Activated T-cell treated with anti-CD3 and anti-CD28 coated beads for 48 hours (primary cell): ENCODE data around the gene TCF4.

Experiments
- DNase-seq: peaks from one replicate; pipeline ENCODE4 v3.0.0-alpha.2; 2020; ENCODE audit warnings: low read depth

Gene TCF4

DNA sequence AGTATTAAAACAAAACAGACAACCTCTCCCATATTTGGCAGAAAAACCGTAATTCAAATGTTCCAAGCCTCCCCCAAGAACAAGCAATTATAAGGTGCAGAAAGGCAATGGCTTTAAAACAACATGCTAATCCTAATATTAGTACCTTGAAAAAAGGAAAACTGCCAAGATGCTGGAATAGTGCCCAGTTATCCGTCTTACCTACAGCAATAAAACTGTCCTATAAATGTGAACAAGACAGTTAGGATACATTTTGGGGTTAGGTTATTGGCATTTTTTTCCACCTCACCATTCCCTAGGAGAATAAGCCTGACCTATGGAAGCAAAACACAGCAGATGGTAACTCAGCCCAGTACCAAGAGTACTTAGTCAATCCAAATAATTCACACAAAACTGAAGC lies 83.2 kb downstream of the TCF4 start:
- DNase-seq = no peak

DNA sequence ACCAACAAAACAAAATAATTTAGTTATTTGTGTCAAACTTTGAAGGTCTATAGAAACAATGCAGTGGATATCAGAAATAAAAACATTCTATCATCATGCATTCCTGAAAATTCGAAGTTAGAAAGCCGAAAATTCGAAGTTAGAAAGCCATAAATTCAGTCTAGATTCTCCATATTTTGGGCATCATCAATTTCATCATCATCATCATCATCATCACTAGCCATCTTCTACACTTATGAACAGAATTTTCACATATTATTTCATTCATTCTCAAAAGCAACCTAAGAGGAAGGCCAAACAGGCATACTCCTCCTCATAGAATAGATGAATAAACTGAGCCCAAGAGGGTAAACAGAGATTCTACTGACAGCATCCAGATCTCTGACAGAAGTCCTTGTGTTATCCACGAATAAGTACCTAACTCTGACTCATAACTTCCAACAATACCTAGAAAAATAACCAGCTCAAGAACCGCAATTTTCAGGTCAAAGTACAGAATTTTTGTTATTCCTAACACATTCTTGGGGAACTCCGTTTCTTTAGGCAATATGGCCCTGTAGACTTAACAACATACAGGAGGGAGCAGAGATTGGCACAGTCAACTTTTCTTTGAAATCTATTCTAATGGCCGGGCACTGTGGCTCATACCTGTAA lies 84.7 kb downstream of the TCF4 start:
- no peak for DNase-seq

DNA sequence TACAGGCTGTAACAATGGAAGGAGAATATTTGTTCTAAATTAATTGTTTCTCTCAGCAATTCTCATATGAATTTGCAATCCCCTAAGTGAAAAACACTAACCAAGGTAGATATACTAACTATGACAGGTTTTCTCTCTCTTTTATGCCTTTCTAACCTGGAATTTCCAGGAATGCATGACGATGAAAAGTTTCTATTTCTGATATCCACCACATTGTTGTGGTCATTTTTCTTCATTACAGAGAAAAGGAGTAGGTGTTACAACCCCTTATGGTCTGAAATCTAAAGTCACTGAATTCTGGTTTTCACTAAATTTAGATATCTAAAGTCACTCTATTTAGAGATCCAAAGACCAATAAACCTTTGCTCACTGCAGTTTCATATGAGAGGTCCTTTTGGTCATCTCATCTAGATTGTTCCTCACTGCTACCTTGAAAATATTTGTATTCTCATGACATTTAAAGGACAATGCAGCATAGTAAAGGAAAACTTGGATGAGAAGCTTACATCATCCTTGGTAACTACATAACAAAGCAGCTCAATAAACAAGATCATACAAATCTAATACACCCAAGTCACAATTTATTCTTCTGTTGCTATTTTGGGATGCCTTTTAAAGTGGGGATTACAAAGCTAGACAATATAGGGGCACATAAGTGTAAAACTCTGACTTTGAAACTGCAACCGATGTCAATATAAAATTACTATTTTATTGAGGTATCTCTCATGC lies 85.8 kb downstream of the TCF4 start:
- DNase-seq = no peak

DNA sequence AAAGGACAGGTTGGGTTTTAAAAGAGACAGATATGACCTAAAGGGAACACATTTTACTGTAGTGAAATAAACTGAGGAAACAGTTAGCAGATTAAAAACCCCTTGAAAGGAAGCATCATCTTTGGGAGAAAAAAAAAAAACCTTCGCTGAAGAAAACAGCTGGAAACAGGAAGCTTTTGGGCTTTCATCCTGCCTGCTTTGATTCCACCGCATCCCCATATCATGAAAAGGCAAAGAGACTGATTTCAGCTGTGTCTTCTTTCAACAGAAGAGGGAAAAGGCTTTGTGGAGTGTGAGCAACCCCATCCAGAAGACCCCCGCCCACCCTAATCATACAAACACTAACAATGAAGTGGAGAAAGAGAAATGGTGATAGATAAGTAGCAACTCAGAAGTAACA lies 86.4 kb downstream of the TCF4 start:
- DNase-seq = no peak

DNA sequence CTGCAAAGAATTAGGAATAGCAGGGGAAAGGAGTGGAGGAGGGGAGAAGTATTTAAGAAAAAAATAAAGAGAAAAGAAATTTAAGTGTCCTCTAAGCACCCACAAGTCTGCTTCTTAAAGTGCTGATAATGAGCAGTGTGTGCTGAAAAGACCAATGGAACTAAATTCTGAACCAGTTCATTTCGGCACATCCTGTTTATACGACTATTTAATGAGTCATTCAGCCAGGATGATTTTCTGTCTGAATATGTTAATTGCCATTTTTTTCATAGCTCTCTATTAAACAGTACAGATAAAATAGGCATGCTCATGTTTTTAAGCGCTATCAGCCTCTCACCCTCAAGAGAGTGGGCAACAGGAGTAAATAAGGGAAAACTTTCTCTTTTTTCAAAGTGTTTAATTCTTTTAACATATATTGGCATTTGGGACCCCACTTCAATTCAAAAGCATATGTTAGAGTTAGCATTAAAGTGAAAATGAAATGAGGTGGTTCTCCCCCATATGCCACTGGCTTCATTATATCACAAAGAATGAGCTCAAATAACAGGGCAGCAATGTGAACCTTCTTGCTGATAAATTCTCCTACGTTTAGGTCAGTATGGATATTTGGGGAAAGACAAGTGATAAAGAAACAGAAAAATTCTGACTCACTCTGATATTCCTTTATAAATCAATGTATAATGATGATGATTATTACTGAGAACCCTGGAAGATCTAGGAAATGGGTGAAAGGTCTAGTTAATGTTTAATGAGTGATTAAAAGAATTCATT lies 87.5 kb downstream of the TCF4 start:
- no peak for DNase-seq

DNA sequence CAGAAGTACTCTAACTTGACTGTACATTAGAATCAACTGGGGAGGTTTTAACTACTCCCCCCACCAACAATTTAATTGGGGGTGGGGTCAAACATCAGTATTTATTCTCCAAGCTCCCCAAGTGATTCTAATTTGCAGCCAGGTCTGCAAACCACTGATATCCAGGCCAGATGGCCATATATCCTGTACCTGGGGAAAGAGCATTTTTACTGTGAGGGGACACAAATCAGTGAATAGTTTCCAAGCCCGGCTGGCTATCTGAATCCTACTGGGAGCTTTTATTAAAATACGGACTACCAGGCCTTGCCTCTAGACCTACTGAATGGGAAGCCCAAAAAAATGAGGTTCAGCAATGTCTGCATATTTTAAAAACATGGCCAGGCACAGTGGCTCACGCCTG lies 88.5 kb downstream of the TCF4 start:
- DNase-seq = no peak

DNA sequence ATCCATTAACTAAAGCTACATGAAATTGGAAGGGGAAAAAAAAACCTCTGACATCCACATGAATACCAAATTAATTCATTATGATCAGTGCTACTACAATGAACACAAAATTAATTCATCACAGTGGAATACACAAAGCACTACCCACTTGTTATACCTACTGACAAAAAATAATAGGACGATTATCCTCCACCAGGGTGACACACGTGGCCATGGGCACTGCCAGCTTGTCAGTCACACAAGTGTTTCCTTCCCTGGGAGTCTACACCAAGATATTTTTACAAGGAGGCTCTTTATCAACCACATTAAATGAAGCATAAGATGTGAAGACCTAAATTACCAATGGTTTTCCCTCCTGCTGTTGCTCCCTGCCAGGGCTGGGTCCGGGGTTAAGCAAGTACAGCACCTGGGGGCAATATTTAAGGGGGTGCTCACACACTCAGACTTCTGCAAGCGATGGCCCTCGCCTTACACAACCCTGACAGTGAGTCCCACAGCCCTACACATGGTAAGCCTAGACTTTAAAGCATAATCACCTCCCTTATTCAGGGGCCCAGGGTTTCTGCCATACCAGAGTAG lies 90.1 kb downstream of the TCF4 start:
- DNase-seq = no peak

DNA sequence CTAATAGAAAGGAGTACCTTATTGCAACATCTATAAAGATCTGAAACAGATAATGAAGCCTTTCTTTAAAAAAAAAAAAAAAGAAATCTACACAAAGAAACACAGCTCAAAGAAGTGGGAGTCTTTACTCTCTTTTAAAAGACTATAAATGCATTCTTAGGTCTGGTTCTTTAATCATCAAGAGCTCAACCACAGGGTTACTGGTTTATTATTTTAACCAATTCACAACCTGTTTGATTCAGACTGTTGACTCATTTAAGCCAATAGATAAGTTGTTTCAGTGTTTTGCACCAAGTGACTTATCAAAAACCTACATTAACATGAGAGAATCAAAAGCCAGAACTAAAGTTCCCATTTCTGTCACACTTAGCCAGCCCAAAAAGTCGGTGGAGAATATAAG lies 93.1 kb downstream of the TCF4 start:
- no peak for DNase-seq

DNA sequence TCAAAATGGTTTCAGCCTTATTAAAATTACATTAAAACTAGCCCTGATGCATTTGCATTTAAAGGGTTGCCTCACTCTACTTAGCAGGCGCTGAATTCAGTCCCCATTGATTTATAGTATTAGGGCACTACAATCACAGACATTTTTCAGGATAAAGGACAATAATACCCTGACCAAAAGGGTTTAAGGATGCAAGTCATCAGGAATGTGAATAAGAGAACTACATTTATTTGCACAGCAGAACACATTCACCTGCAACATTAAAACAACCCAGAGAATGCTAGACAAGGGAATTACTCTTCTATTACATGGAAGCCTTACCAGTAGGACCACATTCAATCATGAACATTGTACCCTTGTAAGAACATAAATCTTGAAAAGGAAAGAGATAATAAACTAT lies 93.6 kb downstream of the TCF4 start:
- no peak for DNase-seq

DNA sequence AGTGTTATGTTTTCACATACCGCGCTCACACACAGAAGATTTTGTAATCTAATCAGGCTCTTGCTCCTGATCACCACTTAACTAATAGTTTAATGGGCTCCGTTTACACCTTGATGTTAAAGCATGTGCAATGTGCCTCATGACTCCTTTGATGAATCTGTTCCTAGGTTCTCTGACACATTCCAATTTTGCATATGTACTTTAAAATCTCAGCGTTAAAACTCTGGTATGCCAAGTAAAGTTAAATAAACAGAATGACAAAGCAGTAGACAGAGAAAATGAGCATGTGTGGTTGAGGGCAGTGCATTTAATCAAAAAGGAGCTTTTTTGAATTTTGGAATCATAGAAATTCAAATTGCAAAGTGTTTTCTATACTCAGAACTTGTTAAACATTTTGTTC lies 96.4 kb downstream of the TCF4 start:
- no peak for DNase-seq

DNA sequence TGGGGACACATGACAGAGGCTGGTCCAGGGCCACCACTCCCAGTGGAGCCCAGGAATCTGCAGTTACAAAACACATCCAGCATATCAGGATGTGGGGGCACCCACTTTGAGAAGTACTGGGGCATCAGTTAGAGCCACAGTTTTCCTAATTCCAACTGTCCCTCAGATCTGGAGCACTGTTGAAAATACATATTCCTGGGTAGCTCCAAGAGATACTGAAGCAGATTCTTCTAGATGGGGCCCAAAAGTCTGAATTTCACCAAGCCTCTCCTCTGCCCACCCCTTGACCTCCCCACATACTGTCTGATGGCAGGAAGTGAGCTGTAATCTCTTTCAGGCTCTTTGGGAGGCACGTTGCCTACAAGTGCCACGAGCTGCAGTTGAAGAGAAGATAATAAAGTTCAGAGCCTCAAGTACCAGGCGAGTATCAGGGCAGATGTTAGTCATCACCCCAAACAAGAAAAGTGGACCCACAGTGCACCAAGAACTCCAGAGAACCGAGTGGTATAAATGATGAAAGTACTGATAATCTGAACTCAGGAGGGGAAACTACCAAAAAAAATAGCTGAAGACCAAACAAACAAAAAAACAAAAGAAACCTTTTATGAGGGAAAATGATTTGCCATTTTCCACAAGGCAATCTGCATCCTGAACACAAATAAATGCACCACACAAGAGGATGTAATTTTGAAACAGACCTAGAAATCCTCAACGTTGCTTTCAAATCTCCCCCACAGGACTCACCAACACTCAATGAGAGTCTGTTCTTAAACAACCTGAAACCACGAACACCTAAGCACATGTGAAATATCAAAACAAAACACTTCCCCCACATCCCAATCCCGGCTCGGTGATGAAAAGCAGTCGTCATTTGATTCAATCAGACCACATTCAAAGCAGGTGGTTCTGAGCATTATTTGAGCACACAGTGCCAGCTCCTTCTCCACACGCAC lies 98.7 kb downstream of the TCF4 start:
- peak; percentile 21 for DNase-seq

DNA sequence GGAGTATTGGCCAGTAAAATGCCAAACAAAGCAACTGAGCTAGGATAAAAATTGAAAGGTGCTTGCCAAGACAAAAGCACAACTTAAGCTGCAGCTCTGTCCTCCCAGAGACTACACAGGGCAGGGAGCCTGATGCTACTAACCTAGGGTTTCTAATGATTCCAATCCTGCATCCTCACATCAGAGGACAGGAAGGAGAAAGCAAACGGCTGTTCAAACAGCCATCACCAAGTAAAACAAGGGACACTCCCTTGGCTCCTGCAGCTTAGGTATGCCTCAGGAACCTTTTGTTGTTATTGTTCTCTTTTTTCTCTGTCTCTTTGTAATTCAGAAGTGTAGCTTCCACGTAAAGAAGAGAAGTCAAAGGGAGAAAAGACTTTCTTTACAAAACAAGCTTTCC lies 99.5 kb downstream of the TCF4 start:
- DNase-seq = no peak

DNA sequence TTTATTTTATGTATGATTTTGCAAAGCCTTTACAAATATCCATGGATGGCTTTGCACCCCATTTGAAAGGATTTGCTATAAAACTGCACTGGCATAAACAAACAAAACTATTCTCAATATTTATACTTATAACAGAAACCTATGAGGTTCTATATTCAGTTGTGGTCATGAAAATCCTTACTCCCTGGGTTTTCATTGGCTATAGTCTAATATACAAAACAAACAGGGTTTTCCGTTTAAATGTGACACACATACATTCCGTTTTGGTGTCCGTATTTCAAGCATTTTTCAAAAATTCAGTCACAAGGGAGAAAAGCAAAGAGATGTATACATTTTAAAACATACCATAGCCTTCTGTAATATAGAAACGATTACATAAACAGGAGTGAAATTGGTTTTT lies 100.0 kb downstream of the TCF4 start:
- no peak for DNase-seq

DNA sequence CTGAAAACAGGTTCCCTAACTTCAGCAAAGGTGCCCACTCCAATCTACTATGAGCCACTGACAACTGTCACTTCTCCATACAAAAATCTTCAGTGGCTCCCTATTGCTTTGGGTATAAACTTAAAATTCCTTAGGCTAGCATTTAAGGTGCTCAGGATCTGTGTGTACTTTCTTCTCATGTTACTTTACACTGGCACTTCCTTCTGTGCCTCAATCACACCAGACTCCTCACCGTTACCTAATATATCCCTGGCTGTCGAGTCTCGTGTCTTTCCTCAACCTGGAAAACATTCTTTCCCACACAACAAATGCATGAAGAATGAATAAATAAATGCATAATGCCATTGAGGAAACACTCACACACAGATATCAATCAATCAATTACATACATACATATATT lies 101.1 kb downstream of the TCF4 start:
- DNase-seq = no peak

DNA sequence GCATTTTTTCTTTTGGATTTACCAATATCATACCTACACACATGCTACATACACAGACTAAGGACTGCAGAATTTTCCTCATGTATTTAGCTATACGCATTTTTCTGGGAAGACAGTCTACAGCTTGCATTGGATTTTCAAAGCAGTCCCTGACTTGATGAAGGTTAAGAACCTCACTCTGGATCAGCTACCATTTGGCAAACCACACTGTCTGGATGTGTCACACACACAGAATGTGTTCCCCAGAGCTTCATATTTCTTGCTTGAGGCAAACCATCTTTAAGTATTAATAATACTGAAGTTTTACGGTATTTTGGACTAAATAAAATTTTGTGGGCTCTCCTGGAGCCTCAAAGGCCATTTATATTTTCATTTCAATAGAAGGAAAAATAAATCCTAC lies 102.3 kb downstream of the TCF4 start:
- DNase-seq = no peak

DNA sequence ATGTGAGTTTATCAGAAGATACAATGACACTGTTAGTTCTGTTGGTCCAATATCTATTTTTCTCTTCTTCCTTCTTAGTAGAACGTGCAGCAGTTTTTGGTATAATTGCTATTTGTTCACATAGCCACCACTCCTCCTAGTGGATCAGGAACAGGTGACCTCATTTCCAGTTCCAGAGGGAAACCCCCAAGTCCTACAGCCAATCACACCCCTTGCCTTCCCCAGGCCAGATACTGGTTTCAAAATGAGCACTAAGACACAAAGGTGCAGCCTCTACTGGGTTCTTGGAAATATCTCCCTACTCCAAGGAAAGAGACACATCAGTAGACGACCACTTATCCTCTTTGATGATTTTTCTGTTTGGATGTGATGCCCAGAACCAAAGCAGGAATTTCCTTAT lies 103.2 kb downstream of the TCF4 start:
- DNase-seq = no peak

DNA sequence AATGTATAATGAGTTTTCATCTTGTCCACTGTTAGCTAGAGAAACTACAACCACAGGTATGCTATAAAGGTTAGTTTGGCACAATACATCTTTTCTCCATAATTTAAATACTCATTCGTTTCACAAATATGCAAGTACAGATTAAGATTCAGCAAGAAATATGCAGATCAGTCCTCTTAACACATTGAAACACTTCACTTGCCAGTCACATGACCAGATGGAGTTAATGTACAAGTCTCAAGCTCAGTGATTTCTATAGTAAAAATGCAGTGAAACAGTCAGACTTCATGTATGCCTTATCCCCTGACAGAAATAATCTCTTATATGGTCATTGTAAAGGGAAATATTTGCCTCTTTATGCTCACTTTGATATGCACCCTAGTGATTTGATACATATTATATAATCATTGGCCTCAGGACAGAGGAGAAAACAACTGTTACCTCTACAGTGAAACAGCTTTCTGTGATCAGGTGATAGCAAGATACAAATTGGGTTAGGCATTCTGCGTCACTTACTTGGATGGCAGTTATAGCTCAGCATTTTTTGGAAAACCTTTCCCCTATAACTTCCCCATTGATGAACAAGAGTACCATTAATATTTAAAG lies 104.6 kb downstream of the TCF4 start:
- DNase-seq = no peak

DNA sequence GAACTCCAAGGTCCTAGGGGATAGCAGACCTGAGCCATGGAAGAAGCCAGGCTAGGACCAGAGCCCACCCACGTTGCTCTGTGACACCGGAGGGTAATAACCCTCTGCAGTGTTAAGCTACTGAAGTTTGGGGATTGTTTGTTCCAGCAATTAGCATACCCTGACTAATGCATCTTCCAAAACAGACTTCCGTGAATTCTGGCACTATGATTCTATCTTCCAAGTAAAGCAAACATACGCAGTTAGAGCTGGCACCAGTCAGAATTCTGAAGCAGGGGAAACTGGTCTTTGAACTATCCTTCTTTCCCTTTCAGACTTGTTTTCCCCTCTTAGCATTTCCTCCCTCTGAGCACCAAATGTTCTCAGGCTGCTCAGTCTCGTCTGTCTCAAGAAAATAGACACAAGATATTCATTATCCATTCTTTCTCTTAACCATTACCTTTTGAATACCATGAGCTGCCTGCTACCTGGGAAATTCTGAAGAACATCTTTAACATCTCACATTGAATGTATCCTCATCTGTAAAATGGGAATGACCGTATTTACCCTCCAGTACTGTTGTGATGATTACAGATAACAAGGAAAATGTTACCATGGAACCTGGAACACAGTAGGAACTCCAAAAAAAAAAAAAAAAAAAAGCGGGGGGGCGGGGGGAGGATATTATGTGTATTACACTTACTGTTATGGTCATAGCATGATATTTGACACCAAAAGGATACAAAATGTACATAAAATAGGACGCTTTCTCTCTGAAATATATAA lies 108.2 kb downstream of the TCF4 start:
- no peak for DNase-seq

DNA sequence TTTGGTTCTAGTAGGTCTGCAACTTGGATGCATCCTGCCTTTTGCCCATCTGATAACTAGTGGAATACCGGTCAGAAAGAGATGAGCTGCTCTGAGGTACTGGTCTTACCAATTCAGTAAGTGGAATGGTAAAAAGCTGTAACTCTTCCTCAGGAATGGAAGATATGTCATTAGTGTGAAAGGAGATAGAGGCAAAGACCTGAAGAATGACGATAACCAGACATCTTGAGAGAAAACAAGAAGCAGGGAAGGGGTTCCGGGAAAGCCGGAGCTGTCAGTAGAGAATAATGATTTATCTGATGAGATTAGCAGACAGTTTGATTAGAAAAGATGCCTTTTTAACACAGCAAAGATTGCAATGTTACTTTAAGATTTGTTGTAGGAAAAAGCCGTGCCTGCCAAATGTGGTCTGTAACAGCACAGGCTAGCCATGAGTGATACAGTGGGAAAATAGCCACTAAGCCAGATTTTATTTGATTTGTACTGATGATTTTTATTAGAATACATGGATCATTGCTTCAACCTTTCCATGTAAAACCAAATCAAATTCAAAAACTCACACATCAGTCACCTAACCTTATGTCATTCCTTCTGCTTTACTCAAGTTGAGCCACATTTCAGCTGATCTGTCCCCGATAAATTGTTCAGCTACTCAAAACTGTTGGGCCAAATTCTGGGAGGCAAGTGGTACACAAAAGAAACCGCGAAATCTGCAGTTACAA lies 110.0 kb downstream of the TCF4 start:
- DNase-seq = no peak

DNA sequence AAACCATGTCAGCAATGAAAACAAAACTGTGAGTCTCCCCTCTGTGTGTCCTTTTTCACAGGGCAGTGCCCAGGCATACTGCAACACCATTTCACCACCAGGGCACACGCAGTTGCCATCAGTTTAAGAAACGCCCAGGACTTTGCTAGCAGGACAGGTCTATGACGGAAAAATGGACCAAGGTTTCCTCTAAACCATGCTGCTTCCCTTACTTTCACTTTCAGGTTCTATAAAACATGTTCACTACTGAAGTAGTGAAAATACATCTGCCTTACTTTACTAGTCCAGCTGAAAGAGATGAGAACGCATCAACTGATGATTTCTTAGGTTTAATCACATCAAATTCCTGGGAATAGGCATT lies 110.5 kb downstream of the TCF4 start:
- DNase-seq = peak; percentile 6
